Body of pancreas (tissue), 4 donors: ENCODE measurements around the gene ATXN1. TPM values are rescaled to one million over a fixed set of nuclear protein-coding genes. Genes with fewer than 3 reads are reported as not detected.

Experiments
- ATAC-seq: fragments of 150-250 bp; one replicate; pipeline ENCODE4 v1.9.1; 2016
- DNase-seq, 4 donors: peaks; one replicate each; pipeline ENCODE4 v3.0.0-alpha.2; 2019
- H3K27ac ChIP-seq, 4 donors: fragments of 200-600 bp; sonication (generic); 1 replicate in 3 of 4; 2 replicates in 1 of 4; pipeline versions ENCODE4 v1.5.1 to v1.6.1; 2016 to 2019; ENCODE audit warnings: mild to moderate bottlenecking in 1 of 4, mixed read lengths in 1 of 4, moderate library complexity in 1 of 4
- H3K27me3 ChIP-seq, 2 donors: fragments of 200-600 bp; sonication (generic); one replicate each; pipeline ENCODE4 v1.6.0; 2016; ENCODE audit warnings: mild to moderate bottlenecking in 1 of 2
- H3K36me3 ChIP-seq, 2 donors: fragments of 200-600 bp; sonication (generic); replicated peaks in 1 of 2; 2 replicates each; pipeline ENCODE4 v1.5.1; 2016; ENCODE audit warnings: low read depth in 2 of 2; ENCODE audit not compliant: insufficient read depth in 1 of 2
- H3K4me1 ChIP-seq: fragments of 200-600 bp; sonication (generic); one replicate; pipeline ENCODE4 v1.6.0; 2016
- H3K4me3 ChIP-seq, 2 donors: fragments of 200-600 bp; sonication (generic); 1 replicate in 1 of 2; 2 replicates in 1 of 2; pipeline ENCODE4 v1.5.1; 2016 to 2019
- H3K9me3 ChIP-seq, 3 donors: fragments of 200-600 bp; sonication (generic); 1 replicate in 2 of 3; 2 replicates in 1 of 3; pipeline ENCODE4 v1.5.1; 2016
- CTCF ChIP-seq, 7 experiments: fragments of 450-650 bp in 4 of 7; fragments of 200-600 bp in 3 of 7; sonication (generic) in 3 of 7; IDR thresholded peaks; one replicate each; pipeline ENCODE4 v1.5.1; 2016 to 2019; ENCODE audit warnings: antibody characterized with exemption in 7 of 7
- POLR2A ChIP-seq, 3 donors: fragments of 450-650 bp; IDR thresholded peaks; one replicate each; pipeline ENCODE4 v1.6.1; 2016; ENCODE audit warnings: antibody characterized with exemption in 3 of 3, mild to moderate bottlenecking in 2 of 3
- WGBS, 2 donors: methylation state at CpG; one replicate each; pipeline ENCODE4 v1.1.5; 2017; 5-methylcytosine and 5-hydroxymethylcytosine counted together
- intact Hi-C: fragments of 100-400 bp; cut with DNase I; formaldehyde crosslinking; loops from one replicate; pipeline ENCODE4 v1.15.1; 2023
- total RNA-seq, 2 donors: library from RNA; depleted of rRNA; stranded (reverse); fragments of >200 nt; gene quantifications; one replicate each; pipeline ENCODE4 v1.1.0, GENCODE V29; 2016

ATXN1 gene
- total RNA-seq, 2 donors from 2014 or later = 24.6 to 24.7 TPM

GRCh38 chr6:16403831-16404230 is 357.4 kb downstream of the ATXN1 start:
- DNase-seq (no peak), ATAC-seq (no peak)
- Histone ChIP-seq H3K4me1 (no peaks in the 10 kb centered on the region), H3K9me3 (no peaks in the 10 kb centered on the region), H3K27me3 (no peaks in the 10 kb centered on the region), H3K4me3 (no peak overlapping the region), H3K27ac (no peak overlapping the region), H3K36me3 (no peaks in the 10 kb centered on the region)
- TF ChIP-seq POLR2A (IDR thresholded peaks at IDR 0.05) = no peak
- peak in 2 of 7 experiments; percentile 5 to 10 for TF ChIP-seq CTCF (IDR thresholded peaks at IDR 0.05)
- WGBS, 2 donors = 54 to 62% methylated on average over 3 of the region's 3 CpGs
- intact Hi-C loops = no loop called here

DNA sequence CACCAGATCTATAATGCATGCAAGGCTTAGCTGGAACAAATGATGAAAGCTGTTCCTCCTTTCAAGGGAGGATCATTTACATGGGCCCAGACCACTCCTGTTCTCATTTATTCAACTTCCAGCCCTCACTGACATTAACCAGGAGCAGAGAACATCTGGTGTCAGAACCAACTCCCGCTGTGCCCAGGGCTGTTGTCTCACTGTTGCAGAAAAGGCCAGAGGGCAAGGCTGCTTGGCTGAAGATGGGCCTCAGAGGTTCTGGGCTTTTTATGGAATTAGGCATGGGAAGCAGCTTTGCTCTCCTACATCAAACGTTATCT is 358.7 kb downstream of the ATXN1 start:
- Histone ChIP-seq H3K9me3 (no peaks in the 10 kb centered on the region), H3K4me3 (no peak overlapping the region), H3K27me3 (no peaks in the 10 kb centered on the region), H3K27ac (no peak overlapping the region), H3K4me1 (no peaks in the 10 kb centered on the region), H3K36me3 (no peaks in the 10 kb centered on the region)
- no peak for DNase-seq
- intact Hi-C loops = no loop called here
- ATAC-seq = no peak
- TF ChIP-seq CTCF (IDR thresholded peaks at IDR 0.05) (no peak), POLR2A (IDR thresholded peaks at IDR 0.05) (no peak)
- 79 to 86% methylated on average over 2 of the region's 2 CpGs for WGBS, 2 donors

DNA sequence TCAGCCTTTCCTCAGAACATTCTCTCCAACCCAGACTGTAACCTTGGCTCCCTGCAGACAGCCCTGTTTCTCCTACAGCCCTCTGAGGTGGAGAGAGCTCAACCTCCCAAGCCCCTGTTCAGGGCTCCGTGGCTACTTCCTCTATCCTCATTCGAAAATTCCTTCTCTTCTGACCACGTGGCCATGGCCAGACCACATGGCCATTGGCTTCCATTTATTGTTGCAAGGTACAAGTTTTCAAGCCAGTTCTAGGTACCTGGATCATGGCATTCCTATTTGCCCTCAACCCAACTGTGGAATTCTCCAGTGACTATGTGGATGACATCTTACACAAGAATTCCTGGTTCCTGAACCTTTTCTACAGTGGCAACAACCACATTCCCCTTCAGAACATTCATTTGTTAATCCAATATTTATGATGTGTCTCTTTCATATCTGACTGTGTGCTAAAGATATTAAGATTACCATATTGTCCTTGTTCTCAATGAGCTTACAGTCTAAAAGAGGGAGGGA is 361.0 kb downstream of the ATXN1 start:
- no peak for DNase-seq
- intact Hi-C loops = no loop called here

GRCh38 chr6:16399695-16400094 is 361.6 kb downstream of the ATXN1 start:
- ATAC-seq (no peak), DNase-seq (no peak)
- Histone ChIP-seq H3K27ac (no peak overlapping the region), H3K36me3 (no peaks in the 10 kb centered on the region), H3K27me3 (no peaks in the 10 kb centered on the region), H3K4me3 (no peak overlapping the region), H3K4me1 (no peaks in the 10 kb centered on the region), H3K9me3 (no peaks in the 10 kb centered on the region)
- TF ChIP-seq CTCF (IDR thresholded peaks at IDR 0.05) (no peak), POLR2A (IDR thresholded peaks at IDR 0.05) (no peak)
- 83 to 84% methylated on average over 5 of the region's 5 CpGs for WGBS, 2 donors
- intact Hi-C loops = no loop called here

More for the DNA sequence above, 361.0 kb downstream of the ATXN1 start:
- Histone ChIP-seq H3K4me3 (no peak overlapping the region), H3K4me1 (no peaks in the 10 kb centered on the region), H3K27ac (no peak overlapping the region), H3K27me3 (no peaks in the 10 kb centered on the region), H3K36me3 (no peaks in the 10 kb centered on the region), H3K9me3 (no peaks in the 10 kb centered on the region)
- ATAC-seq = no peak
- WGBS, 2 donors = 90 to 92% methylated on average over 3 of the region's 3 CpGs
- TF ChIP-seq CTCF (IDR thresholded peaks at IDR 0.05) (no peak), POLR2A (IDR thresholded peaks at IDR 0.05) (no peak)

- H3K36me3 ChIP-seq = no peaks in the 10 kb centered on the region
- intact Hi-C loops = no loop called here
- no peak for DNase-seq
- TF ChIP-seq POLR2A (IDR thresholded peaks at IDR 0.05) = no peak
- no peak for TF ChIP-seq CTCF (IDR thresholded peaks at IDR 0.05)
- no peak for ATAC-seq
- H3K9me3 ChIP-seq = no peaks in the 10 kb centered on the region
- 83 to 87% methylated on average over 8 of the region's 8 CpGs for WGBS, 2 donors
- no peaks in the 10 kb centered on the region for H3K4me1 ChIP-seq
- no peaks in the 10 kb centered on the region for H3K27me3 ChIP-seq
- no peak overlapping the region for H3K27ac ChIP-seq
- no peak overlapping the region for H3K4me3 ChIP-seq
These were observed 362.1 kb downstream of the ATXN1 start for GRCh38 chr6:16399158-16399557.
